Right atrium auricular region (tissue), 2 donors: ENCODE data around the gene PCDHGA10. TPM values are rescaled to one million over a fixed set of nuclear protein-coding genes. Genes with fewer than 3 reads are reported as not detected.
A peak's percentile ranks its signal among the peaks of the same experiment; 100 is the strongest.
"Not testable (repeated sequence)": the region's sequence is repeated elsewhere in the genome, so short reads cannot be mapped to it uniquely, and the experiment has no call there.

ENCODE experiments used
- DNase-seq: peaks from one replicate; pipeline ENCODE4 v3.0.0-alpha.2; 2019; ENCODE audit warnings: low spot score
- H3K27ac ChIP-seq, 2 donors: fragments of 200-600 bp; sonication (generic); 1 replicate in 1 of 2; 2 replicates in 1 of 2; pipeline ENCODE4 v1.5.1; 2016 to 2019
- H3K27me3 ChIP-seq, 2 donors: fragments of 200-600 bp; sonication (generic); one replicate each; pipeline versions ENCODE4 v1.5.1 to v1.6.0; 2017 to 2019
- H3K36me3 ChIP-seq: fragments of 200-600 bp; sonication (generic); one replicate; pipeline ENCODE4 v1.5.1; 2016
- H3K4me1 ChIP-seq, 2 donors: fragments of 200-600 bp; sonication (generic); one replicate each; pipeline versions ENCODE4 v1.5.1 to v1.6.0; 2017 to 2019
- H3K4me3 ChIP-seq, 2 donors: fragments of 200-600 bp; sonication (generic); 1 replicate in 1 of 2; 2 replicates in 1 of 2; pipeline ENCODE4 v1.5.1; 2017 to 2019; ENCODE audit warnings: mild to moderate bottlenecking in 1 of 2, moderate library complexity in 1 of 2
- H3K9me3 ChIP-seq, 2 donors: fragments of 200-600 bp; sonication (generic); one replicate each; pipeline ENCODE4 v1.5.1; 2019
- total RNA-seq, 2 donors: library from RNA; depleted of rRNA; stranded (reverse); fragments of >200 nt; gene quantifications; one replicate each; pipeline ENCODE4 v1.1.0, GENCODE V29; 2016
- TF ChIP-seq, protein P1 (sequence below), 2 donors: fragments of 200-600 bp; sonication (generic); IDR thresholded peaks; one replicate each; pipeline ENCODE4 v1.5.1; 2019; ENCODE audit warnings: antibody characterized with exemption in 2 of 2

Gene PCDHGA10
- total RNA-seq, 2 donors from 2014 or later = 3.1 to 4.8 TPM

DNA sequence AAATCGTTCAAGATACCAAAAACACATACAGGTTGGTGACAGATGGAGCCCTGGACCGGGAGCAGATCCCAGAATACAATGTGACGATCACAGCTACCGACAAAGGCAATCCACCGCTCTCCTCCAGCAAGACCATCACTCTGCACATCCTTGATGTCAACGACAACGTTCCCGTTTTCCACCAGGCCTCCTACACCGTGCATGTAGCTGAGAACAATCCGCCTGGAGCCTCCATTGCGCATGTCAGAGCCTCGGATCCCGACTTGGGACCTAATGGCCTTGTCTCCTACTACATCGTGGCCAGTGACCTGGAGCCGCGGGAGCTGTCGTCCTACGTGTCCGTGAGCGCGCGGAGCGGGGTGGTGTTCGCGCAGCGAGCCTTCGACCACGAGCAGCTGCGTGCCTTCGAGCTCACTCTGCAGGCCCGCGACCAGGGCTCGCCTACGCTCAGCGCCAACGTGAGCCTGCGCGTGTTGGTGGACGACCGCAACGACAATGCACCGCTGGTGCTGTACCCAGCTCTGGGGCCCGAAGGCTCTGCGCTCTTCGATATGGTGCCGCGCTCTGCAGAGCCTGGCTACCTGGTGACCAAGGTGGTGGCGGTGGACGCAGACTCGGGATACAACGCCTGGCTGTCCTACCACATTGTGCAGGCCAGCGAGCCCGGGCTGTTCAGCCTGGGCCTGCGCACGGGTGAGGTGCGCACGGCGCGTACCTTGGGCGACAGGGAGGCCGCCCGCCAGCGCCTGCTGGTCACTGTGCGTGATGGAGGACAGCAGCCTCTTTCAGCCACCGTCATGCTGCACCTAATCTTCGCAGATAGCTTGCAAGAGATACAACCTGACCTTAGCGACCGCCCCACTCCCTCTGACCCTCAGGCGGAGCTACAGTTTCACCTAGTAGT lies 41.0 kb upstream of the PCDHGA10 start:
- H3K27ac ChIP-seq = no peak overlapping the region
- H3K4me1 ChIP-seq = no peaks in the 10 kb centered on the region
- no peak overlapping the region for H3K4me3 ChIP-seq
- no peaks in the 10 kb centered on the region for H3K27me3 ChIP-seq
- peaks cover 15 to 91% of the 10 kb centered on the region in 2 donors for H3K9me3 ChIP-seq
- TF ChIP-seq, protein P1, sequence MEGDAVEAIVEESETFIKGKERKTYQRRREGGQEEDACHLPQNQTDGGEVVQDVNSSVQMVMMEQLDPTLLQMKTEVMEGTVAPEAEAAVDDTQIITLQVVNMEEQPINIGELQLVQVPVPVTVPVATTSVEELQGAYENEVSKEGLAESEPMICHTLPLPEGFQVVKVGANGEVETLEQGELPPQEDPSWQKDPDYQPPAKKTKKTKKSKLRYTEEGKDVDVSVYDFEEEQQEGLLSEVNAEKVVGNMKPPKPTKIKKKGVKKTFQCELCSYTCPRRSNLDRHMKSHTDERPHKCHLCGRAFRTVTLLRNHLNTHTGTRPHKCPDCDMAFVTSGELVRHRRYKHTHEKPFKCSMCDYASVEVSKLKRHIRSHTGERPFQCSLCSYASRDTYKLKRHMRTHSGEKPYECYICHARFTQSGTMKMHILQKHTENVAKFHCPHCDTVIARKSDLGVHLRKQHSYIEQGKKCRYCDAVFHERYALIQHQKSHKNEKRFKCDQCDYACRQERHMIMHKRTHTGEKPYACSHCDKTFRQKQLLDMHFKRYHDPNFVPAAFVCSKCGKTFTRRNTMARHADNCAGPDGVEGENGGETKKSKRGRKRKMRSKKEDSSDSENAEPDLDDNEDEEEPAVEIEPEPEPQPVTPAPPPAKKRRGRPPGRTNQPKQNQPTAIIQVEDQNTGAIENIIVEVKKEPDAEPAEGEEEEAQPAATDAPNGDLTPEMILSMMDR (IDR thresholded peaks at IDR 0.05) = no peak
- no peak for DNase-seq
- no peaks in the 10 kb centered on the region for H3K36me3 ChIP-seq

DNA sequence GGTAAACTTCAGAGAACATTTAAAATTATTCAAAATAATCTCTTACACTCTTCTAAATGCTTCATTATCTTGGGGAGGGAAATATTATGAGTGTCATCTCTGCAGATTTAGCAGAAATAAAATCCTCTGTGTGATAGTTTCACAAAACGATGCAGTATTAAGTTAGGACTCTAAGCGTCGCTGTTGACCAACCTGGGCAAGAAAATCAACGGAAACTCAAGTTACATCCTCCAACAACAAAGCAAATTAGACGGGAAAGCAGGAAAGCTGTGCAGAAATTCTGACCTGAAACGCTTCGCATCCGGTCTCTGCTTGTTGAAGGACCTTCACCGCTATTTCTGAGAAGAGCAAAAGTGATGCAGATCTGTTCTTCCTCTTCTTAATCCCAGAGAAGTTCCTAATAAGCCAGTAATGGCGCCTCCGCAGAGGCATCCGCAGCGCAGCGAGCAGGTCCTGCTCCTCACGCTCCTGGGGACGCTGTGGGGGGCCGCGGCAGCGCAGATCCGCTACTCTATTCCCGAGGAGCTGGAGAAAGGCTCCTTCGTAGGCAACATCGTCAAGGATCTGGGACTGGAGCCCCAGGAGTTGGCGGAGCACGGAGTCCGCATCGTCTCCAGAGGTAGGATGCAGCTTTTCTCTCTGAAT lies 39.0 kb upstream of the PCDHGA10 start, which contains the start of gene PCDHGA6:
TSS of gene PCDHGA6 (plus strand) at position 219 of the 645 bp plus-strand sequence. CDS start at position 412, 193 bp downstream.
- TF ChIP-seq, protein P1 (IDR thresholded peaks at IDR 0.05) = peak in 1 of 2 donors; percentile 62
- Histone ChIP-seq H3K9me3 (peaks cover 15 to 92% of the 10 kb centered on the region in 2 donors), H3K36me3 (no peaks in the 10 kb centered on the region), H3K4me1 (no peaks in the 10 kb centered on the region), H3K4me3 (peak within 1 kb of the TSS; percentile 10 to 35), H3K27me3 (no peaks in the 10 kb centered on the region), H3K27ac (no peak within 1 kb of the TSS)
- DNase-seq = no peak

DNA sequence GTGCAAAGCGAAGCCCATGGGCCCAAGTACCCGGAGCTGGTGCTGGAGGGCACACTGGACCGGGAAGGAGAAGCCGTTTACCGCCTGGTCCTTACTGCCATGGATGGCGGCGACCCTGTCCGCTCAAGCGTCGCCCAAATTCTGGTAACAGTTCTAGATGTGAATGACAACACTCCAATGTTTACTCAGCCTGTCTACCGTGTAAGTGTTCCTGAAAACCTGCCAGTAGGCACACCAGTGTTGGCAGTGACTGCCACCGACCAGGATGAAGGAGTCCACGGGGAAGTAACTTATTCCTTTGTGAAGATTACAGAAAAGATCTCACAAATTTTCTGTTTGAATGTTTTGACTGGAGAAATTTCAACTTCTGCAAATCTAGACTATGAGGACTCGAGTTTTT lies 38.2 kb upstream of the PCDHGA10 start:
- no peak overlapping the region for H3K4me3 ChIP-seq
- DNase-seq = no peak
- H3K27me3 ChIP-seq = no peaks in the 10 kb centered on the region
- H3K27ac ChIP-seq = no peak overlapping the region
- peaks cover 15 to 93% of the 10 kb centered on the region in 2 donors for H3K9me3 ChIP-seq
- H3K4me1 ChIP-seq = no peaks in the 10 kb centered on the region
- no peaks in the 10 kb centered on the region for H3K36me3 ChIP-seq
- TF ChIP-seq, protein P1 (IDR thresholded peaks at IDR 0.05) = no peak

DNA sequence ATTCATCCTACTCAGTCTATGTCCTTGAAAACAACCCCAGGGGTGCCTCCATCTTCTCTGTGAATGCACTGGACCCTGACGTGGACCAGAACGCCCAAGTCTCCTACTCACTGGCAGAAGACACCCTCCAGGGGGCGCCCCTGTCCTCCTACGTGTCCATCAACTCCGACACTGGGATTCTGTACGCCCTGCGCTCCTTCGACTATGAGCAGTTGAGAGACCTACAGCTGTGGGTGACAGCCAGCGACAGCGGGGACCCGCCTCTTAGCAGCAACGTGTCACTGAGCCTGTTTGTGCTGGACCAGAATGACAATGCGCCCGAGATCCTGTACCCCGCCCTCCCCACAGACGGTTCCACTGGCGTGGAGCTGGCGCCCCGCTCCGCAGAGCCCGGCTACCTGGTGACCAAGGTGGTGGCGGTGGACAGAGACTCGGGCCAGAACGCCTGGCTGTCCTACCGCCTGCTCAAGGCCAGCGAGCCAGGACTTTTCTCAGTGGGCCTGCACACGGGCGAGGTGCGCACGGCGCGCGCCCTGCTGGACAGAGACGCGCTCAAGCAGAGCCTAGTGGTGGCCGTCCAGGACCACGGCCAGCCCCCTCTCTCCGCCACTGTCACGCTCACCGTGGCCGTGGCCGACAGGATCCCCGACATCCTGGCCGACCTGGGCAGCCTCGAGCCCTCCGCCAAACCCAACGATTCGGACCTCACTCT lies 37.2 kb upstream of the PCDHGA10 start:
- H3K9me3 ChIP-seq = peaks cover 15 to 92% of the 10 kb centered on the region in 2 donors
- H3K27me3 ChIP-seq, H3K36me3 ChIP-seq: not testable (repeated sequence)

DNA sequence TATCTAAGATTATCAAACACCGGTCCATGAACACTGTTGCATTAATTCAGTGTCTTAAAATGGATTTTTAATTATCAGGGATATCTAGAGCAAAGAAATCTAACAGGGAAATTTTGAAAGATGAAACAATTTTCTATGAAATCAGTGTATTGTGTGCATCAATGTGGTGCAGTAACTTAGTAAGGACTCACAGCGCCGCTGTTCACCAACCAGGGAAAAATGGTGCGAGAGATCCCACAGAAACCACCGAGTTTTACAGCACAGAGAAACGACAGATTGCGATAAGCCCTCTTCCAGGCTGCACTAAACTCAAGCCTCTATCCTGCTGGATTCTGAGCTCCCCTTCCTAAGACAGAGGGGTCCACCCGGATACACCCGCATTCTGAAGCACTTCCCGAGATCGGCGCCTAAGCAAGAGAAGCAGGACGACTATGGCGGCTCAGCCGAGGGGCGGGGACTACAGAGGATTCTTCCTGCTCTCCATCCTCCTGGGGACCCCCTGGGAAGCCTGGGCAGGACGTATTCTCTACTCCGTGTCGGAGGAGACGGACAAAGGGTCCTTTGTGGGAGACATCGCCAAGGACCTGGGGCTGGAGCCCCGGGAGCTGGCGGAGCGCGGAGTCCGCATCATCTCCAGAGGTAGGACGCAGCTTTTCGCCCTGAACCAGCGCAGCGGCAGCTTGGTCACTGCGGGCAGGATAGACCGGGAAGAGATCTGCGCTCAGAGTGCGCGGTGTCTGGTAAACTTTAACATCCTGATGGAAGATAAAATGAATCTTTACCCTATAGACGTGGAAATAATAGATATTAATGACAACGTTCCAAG lies 30.1 kb upstream of the PCDHGA10 start, which contains the start of gene PCDHGA7:
TSS of gene PCDHGA7 (plus strand) at position 274 of the 826 bp plus-strand sequence. CDS start at position 432, 158 bp downstream.
- no peak for DNase-seq
- Histone ChIP-seq H3K27ac (no peak within 1 kb of the TSS), H3K4me1 (peaks cover 0 to 4% of the 10 kb centered on the region in 2 donors), H3K9me3 (peaks cover 0 to 95% of the 10 kb centered on the region in 2 donors), H3K36me3 (peaks cover 4% of the 10 kb centered on the region), H3K4me3 (peak within 1 kb of the TSS; percentile 35 to 43), H3K27me3 (no peaks in the 10 kb centered on the region)
- TF ChIP-seq, protein P1 (IDR thresholded peaks at IDR 0.05) = peak in 1 of 2 donors; percentile 51

More for the DNA sequence above, 37.2 kb upstream of the PCDHGA10 start:
- DNase-seq, H3K27ac ChIP-seq, H3K4me3 ChIP-seq, H3K4me1 ChIP-seq: not testable (repeated sequence)
